ENCODE measurements around the gene EN1. TPM values are rescaled to one million over a fixed set of nuclear protein-coding genes. Genes with fewer than 3 reads are reported as not detected.

Gene EN1
- polyA plus RNA-seq, 3 donors: not detected

GRCh38 chr2:118853651-118854291 is 6.3 kb upstream of the EN1 start:
- Histone ChIP-seq H3K79me2 (ENCODE audit: insufficient read depth, low read length) (no peaks in the 10 kb centered on the region), H3K9ac (ENCODE audit: insufficient read depth, low read length, poor library complexity, severe bottlenecking) (no peak overlapping the region), H3K4me1 (ENCODE audit: control insufficient read depth in 1 of 2, insufficient read depth in 2 of 2, low read length in 2 of 2) (peaks cover 11% of the 10 kb centered on the region in 2 donors), H3K27me3 (ENCODE audit: control insufficient read depth in 2 of 2, insufficient read depth in 2 of 2, low read length in 2 of 2) (peaks cover 85 to 100% of the 10 kb centered on the region in 2 donors), H2AFZ (ENCODE audit: insufficient read depth, low read depth, low read length, poor library complexity, severe bottlenecking) (no peak overlapping the region), H3K4me3 (replicated peaks in 1 of 3; ENCODE audit: low read depth in 2 of 3, low read length in 3 of 3) (no peak overlapping the region), H3K9me3 (replicated peaks in 1 of 2; ENCODE audit: control insufficient read depth in 1 of 2, insufficient read depth in 1 of 2, low read length in 2 of 2) (peaks cover 0 to 58% of the 10 kb centered on the region in 2 donors), H4K20me1 (ENCODE audit: insufficient read depth, low read length) (no peaks in the 10 kb centered on the region), H3K27ac (ENCODE audit: low read depth in 1 of 2, low read length in 2 of 2) (no peak overlapping the region), H3K4me2 (replicated peaks; ENCODE audit: extremely low read depth, low read length, poor library complexity, severe bottlenecking) (no peak overlapping the region), H3K36me3 (replicated peaks in 1 of 2; ENCODE audit: control insufficient read depth in 1 of 2, insufficient read depth in 2 of 2, low read length in 2 of 2) (no peaks in the 10 kb centered on the region)
- Mint-ChIP-seq H3K4me3 (peak overlapping the region in 1 of 2 donors; percentile 89), H3K27me3 (ENCODE audit: low read depth in 3 of 3) (peaks cover 97 to 100% (median 100%) of the 10 kb centered on the region in 3 donors), H3K9me3 (peaks cover 0 to 40% (median 11%) of the 10 kb centered on the region in 7 donors), H3K4me1 (peaks cover 24% of the 10 kb centered on the region), H3K36me3 (peaks cover 0 to 2% of the 10 kb centered on the region in 2 donors), H3K27ac (peak overlapping the region in 1 of 7 donors; percentile 55)
- 9% methylated on average over 25 of the region's 42 CpGs for WGBS (ENCODE audit: insufficient coverage)
- TF ChIP-seq CTCF (IDR thresholded peaks at IDR 0.05): no peak
- intact Hi-C loops (cut with micrococcal nuclease): loop anchor here in 1 of 2 donors (10.0 kb wide), 1 partner anchor 809 kb away; no protein-coding TSS in a partner anchor
- DNase-seq: peak in 1 of 3 donors; percentile 34

GRCh38 chr2:118853129-118853640 is 5.7 kb upstream of the EN1 start:
- H3K9me3 ChIP-seq (replicated peaks in 1 of 2; ENCODE audit: control insufficient read depth in 1 of 2, insufficient read depth in 1 of 2, low read length in 2 of 2): peaks cover 0 to 57% of the 10 kb centered on the region in 2 donors
- peaks cover 0 to 43% (median 13%) of the 10 kb centered on the region in 7 donors for H3K9me3 Mint-ChIP-seq
- no peak overlapping the region for H3K9ac ChIP-seq (ENCODE audit: insufficient read depth, low read length, poor library complexity, severe bottlenecking)
- H3K36me3 ChIP-seq (replicated peaks in 1 of 2; ENCODE audit: control insufficient read depth in 1 of 2, insufficient read depth in 2 of 2, low read length in 2 of 2): no peaks in the 10 kb centered on the region
- 8% methylated on average over 9 of the region's 25 CpGs for WGBS (ENCODE audit: insufficient coverage)
- no peak overlapping the region for H3K27ac ChIP-seq (ENCODE audit: low read depth in 1 of 2, low read length in 2 of 2)
- no peak for TF ChIP-seq CTCF (IDR thresholded peaks at IDR 0.05)
- peaks cover 97 to 100% (median 100%) of the 10 kb centered on the region in 3 donors for H3K27me3 Mint-ChIP-seq (ENCODE audit: low read depth in 3 of 3)
- no peak for DNase-seq
- H3K27me3 ChIP-seq (ENCODE audit: control insufficient read depth in 2 of 2, insufficient read depth in 2 of 2, low read length in 2 of 2): peaks cover 84 to 100% of the 10 kb centered on the region in 2 donors
- H2AFZ ChIP-seq (ENCODE audit: insufficient read depth, low read depth, low read length, poor library complexity, severe bottlenecking): no peak overlapping the region
- H3K4me2 ChIP-seq (replicated peaks; ENCODE audit: extremely low read depth, low read length, poor library complexity, severe bottlenecking): no peak overlapping the region
- H3K4me3 ChIP-seq (replicated peaks in 1 of 3; ENCODE audit: low read depth in 2 of 3, low read length in 3 of 3): no peak overlapping the region
- peak overlapping the region in 1 of 7 donors; percentile 55 for H3K27ac Mint-ChIP-seq
- H4K20me1 ChIP-seq (ENCODE audit: insufficient read depth, low read length): no peaks in the 10 kb centered on the region
- peaks cover 11% of the 10 kb centered on the region in 2 donors for H3K4me1 ChIP-seq (ENCODE audit: control insufficient read depth in 1 of 2, insufficient read depth in 2 of 2, low read length in 2 of 2)
- H3K36me3 Mint-ChIP-seq: peaks cover 0 to 2% of the 10 kb centered on the region in 2 donors
- H3K4me3 Mint-ChIP-seq: peak overlapping the region in 1 of 2 donors; percentile 89
- intact Hi-C loops (cut with micrococcal nuclease): loop anchor here in 1 of 2 donors (10.0 kb wide), 1 partner anchor 808 kb away; no protein-coding TSS in a partner anchor
- no peaks in the 10 kb centered on the region for H3K79me2 ChIP-seq (ENCODE audit: insufficient read depth, low read length)
- H3K4me1 Mint-ChIP-seq: peaks cover 28% of the 10 kb centered on the region

Data from CD14-positive monocyte (primary cell).